IPS-18a (cell line): ENCODE data around the gene SMG5.
A peak's percentile ranks its signal among the peaks of the same experiment; 100 is the strongest.
"Not testable (repeated sequence)": the region's sequence is repeated elsewhere in the genome, so short reads cannot be mapped to it uniquely, and the experiment has no call there.

Experiments used
- H3K27ac ChIP-seq: one replicate; pipeline ENCODE4 v1.5.1; 2013; ENCODE audit warnings: low read length
- H3K27me3 ChIP-seq: one replicate; pipeline ENCODE4 v1.6.1; 2013; ENCODE audit warnings: mild to moderate bottlenecking, low read length; ENCODE audit not compliant: control insufficient read depth, insufficient read depth
- H3K36me3 ChIP-seq: one replicate; pipeline ENCODE4 v1.6.1; 2013; ENCODE audit warnings: low read depth, low read length; ENCODE audit not compliant: control insufficient read depth
- H3K4me1 ChIP-seq: one replicate; pipeline ENCODE4 v1.6.1; 2013; ENCODE audit warnings: low read depth, low read length; ENCODE audit not compliant: control insufficient read depth
- H3K4me3 ChIP-seq: one replicate; pipeline ENCODE4 v1.5.1; 2013; ENCODE audit warnings: low read length
- H3K9ac ChIP-seq: one replicate; pipeline ENCODE4 v1.6.1; 2013; ENCODE audit warnings: mild to moderate bottlenecking, low read length, moderate library complexity
- H3K9me3 ChIP-seq: one replicate; pipeline ENCODE4 v1.6.1; 2013; ENCODE audit warnings: low read depth, low read length; ENCODE audit not compliant: control insufficient read depth

SMG5 gene

GRCh38 chr1:156282479-156283222, at the start of gene SMG5:
Gene SMG5 (minus strand): TSS chr1:156282825. CDS start chr1:156282680, 145 bp downstream.
- Histone ChIP-seq H3K4me3 (peak within 1 kb of the TSS; percentile 94), H3K27me3 (no peaks in the 10 kb centered on the region), H3K4me1 (peaks cover 16% of the 10 kb centered on the region), H3K9me3 (no peaks in the 10 kb centered on the region), H3K9ac (peak within 1 kb of the TSS; percentile 87), H3K27ac (peak within 1 kb of the TSS; percentile 46), H3K36me3 (peaks cover 14% of the 10 kb centered on the region)

GRCh38 chr1:156323179-156323578, 40.6 kb upstream of the SMG5 start:
- H3K4me3 ChIP-seq, H3K27ac ChIP-seq, H3K4me1 ChIP-seq, H3K9me3 ChIP-seq, H3K9ac ChIP-seq, H3K27me3 ChIP-seq: not testable (repeated sequence)
- H3K36me3 ChIP-seq: peaks cover 67% of the 10 kb centered on the region

- H3K4me1 ChIP-seq: no peaks in the 10 kb centered on the region
- no peaks in the 10 kb centered on the region for H3K27me3 ChIP-seq
- H3K36me3 ChIP-seq: peaks cover 86% of the 10 kb centered on the region
- no peak overlapping the region for H3K4me3 ChIP-seq
- H3K27ac ChIP-seq: no peak overlapping the region
- H3K9me3 ChIP-seq: no peaks in the 10 kb centered on the region
- H3K9ac ChIP-seq: no peak overlapping the region
These were observed 37.9 kb upstream of the SMG5 start for GRCh38 chr1:156320560-156320959.

- no peaks in the 10 kb centered on the region for H3K4me1 ChIP-seq
- H3K4me3 ChIP-seq: no peak overlapping the region
- H3K36me3 ChIP-seq: peaks cover 86% of the 10 kb centered on the region
- no peaks in the 10 kb centered on the region for H3K9me3 ChIP-seq
- no peaks in the 10 kb centered on the region for H3K27me3 ChIP-seq
- no peak overlapping the region for H3K9ac ChIP-seq
- H3K27ac ChIP-seq: no peak overlapping the region
These were observed 37.0 kb upstream of the SMG5 start for GRCh38 chr1:156319664-156320063.

GRCh38 chr1:156316909-156317308, 34.3 kb upstream of the SMG5 start:
- H3K36me3 ChIP-seq: peaks cover 91% of the 10 kb centered on the region
- H3K4me1 ChIP-seq: no peaks in the 10 kb centered on the region
- no peak overlapping the region for H3K9ac ChIP-seq
- no peak overlapping the region for H3K27ac ChIP-seq
- no peaks in the 10 kb centered on the region for H3K27me3 ChIP-seq
- no peaks in the 10 kb centered on the region for H3K9me3 ChIP-seq
- no peak overlapping the region for H3K4me3 ChIP-seq

- Histone ChIP-seq H3K27ac (no peak overlapping the region), H3K27me3 (no peaks in the 10 kb centered on the region), H3K9me3 (no peaks in the 10 kb centered on the region), H3K9ac (no peak overlapping the region), H3K4me1 (no peaks in the 10 kb centered on the region), H3K36me3 (peaks cover 77% of the 10 kb centered on the region), H3K4me3 (no peak overlapping the region)
These were observed 28.3 kb upstream of the SMG5 start for GRCh38 chr1:156310962-156311361.

- no peak overlapping the region for H3K9ac ChIP-seq
- H3K4me3 ChIP-seq: no peak overlapping the region
- no peaks in the 10 kb centered on the region for H3K27me3 ChIP-seq
- H3K4me1 ChIP-seq: no peaks in the 10 kb centered on the region
- H3K9me3 ChIP-seq: no peaks in the 10 kb centered on the region
- peaks cover 59% of the 10 kb centered on the region for H3K36me3 ChIP-seq
- no peak overlapping the region for H3K27ac ChIP-seq
These were observed 25.5 kb upstream of the SMG5 start for GRCh38 chr1:156308078-156308477.

- H3K27ac ChIP-seq: no peak overlapping the region
- H3K4me1 ChIP-seq: no peaks in the 10 kb centered on the region
- H3K9ac ChIP-seq: no peak overlapping the region
- H3K4me3 ChIP-seq: no peak overlapping the region
- H3K36me3 ChIP-seq: peaks cover 33% of the 10 kb centered on the region
- no peaks in the 10 kb centered on the region for H3K27me3 ChIP-seq
- no peaks in the 10 kb centered on the region for H3K9me3 ChIP-seq
These were observed 22.6 kb upstream of the SMG5 start for GRCh38 chr1:156305215-156305614.

- Histone ChIP-seq H3K27ac (no peak overlapping the region), H3K27me3 (no peaks in the 10 kb centered on the region), H3K9me3 (no peaks in the 10 kb centered on the region), H3K9ac (no peak overlapping the region), H3K36me3 (peaks cover 13% of the 10 kb centered on the region), H3K4me1 (no peaks in the 10 kb centered on the region), H3K4me3 (no peak overlapping the region)
These were observed 20.6 kb upstream of the SMG5 start for GRCh38 chr1:156303241-156303640.

GRCh38 chr1:156298852-156299357, 16.3 kb upstream of the SMG5 start, which contains the start of gene VHLL:
Gene VHLL (minus strand): TSS chr1:156299307. CDS start chr1:156299189, 118 bp downstream.
- Histone ChIP-seq H3K9ac (no peak within 1 kb of the TSS), H3K27me3 (no peaks in the 10 kb centered on the region), H3K9me3 (no peaks in the 10 kb centered on the region), H3K4me3 (no peak within 1 kb of the TSS), H3K27ac (no peak within 1 kb of the TSS), H3K4me1 (no peaks in the 10 kb centered on the region), H3K36me3 (peaks cover under 1% of the 10 kb centered on the region)

- peak within 1 kb of the TSS; percentile 46 for H3K9ac ChIP-seq
- no peaks in the 10 kb centered on the region for H3K27me3 ChIP-seq
- no peaks in the 10 kb centered on the region for H3K36me3 ChIP-seq
- H3K4me1 ChIP-seq: no peaks in the 10 kb centered on the region
- peak within 1 kb of the TSS; percentile 15 for H3K27ac ChIP-seq
- no peaks in the 10 kb centered on the region for H3K9me3 ChIP-seq
- H3K4me3 ChIP-seq: peak within 1 kb of the TSS; percentile 65
These were observed 12.8 kb upstream of the SMG5 start, which contains the start of gene GLMP for GRCh38 chr1:156295391-156295947. Gene GLMP (minus strand): TSS chr1:156295679. CDS start chr1:156295645, 34 bp downstream.
